K562 (cell line): ENCODE results near the gene SHB. TPM values are rescaled to one million over a fixed set of nuclear protein-coding genes. Genes with fewer than 3 reads are reported as not detected.

Experiments
- ATAC-seq: fragments of 200-7000 bp; cut with Tn5 transposase; 3 replicates; pipeline ENCODE4 v1.9.1; 2020; ENCODE audit warnings: moderate library complexity
- BruUV-seq: library from RNA; stranded (reverse); fragments of 400-500 nt; replicated peaks from 2 replicates; lab custom pipeline; 2021; lab: Mats Ljungman, UMichigan
- CTCF ChIA-PET: fragments of 300-600 bp; formaldehyde crosslinking; extraction: SDS; loops from one replicate; lab custom pipeline; 2021; ENCODE audit warnings: low intra/inter-chr PET ratio; lab: Yijun Ruan, JAX
- POLR2A ChIA-PET: fragments of 300-600, 350-650 bp; sonication (Branson Sonifier 250); formaldehyde crosslinking; extraction: SDS; loops from one replicate; lab custom pipeline; 2021; ENCODE audit warnings: antibody characterized with exemption, inconsistent platforms; lab: Yijun Ruan, JAX
- DNase-seq, 4 experiments: peaks; one replicate each; pipeline versions ENCODE4 v3.0.0 to v3.0.0-alpha.2; 2011 to 2018; ENCODE audit warnings: low spot score in 3 of 4, mixed read lengths in 3 of 4; ENCODE audit errors: extremely low read depth in 1 of 4
- FAIRE-seq: peaks from 2 replicates; lab custom pipeline; 2011; peaks lifted over from hg19 to GRCh38; lab: Jason Lieb, UNC
- H2AFZ ChIP-seq: 2 replicates; pipeline ENCODE4 v1.6.0; 2011; ENCODE audit warnings: low read depth, low read length, control low read depth, inconsistent platforms
- H3K27ac ChIP-seq: fragments of 200-600 bp; 3 replicates; pipeline ENCODE4 v1.8.0; 2011; ENCODE audit warnings: low read depth, mild to moderate bottlenecking, control low read depth, inconsistent platforms, low read length, moderate library complexity, mixed read lengths; ENCODE audit errors: extremely low read depth
- H3K27me3 ChIP-seq, 2 experiments: fragments of 300-600 bp in 1 of 2; 2 replicates in 1 of 2; 3 replicates in 1 of 2; pipeline versions ENCODE4 v1.6.0 to v1.8.0; 2011; ENCODE audit warnings: inconsistent platforms in 2 of 2, low read length in 2 of 2, mild to moderate bottlenecking in 1 of 2, mixed read lengths in 1 of 2, moderate library complexity in 1 of 2; ENCODE audit not compliant: control insufficient read depth in 2 of 2, insufficient read depth in 2 of 2
- H3K36me3 ChIP-seq: fragments of 300-600 bp; 3 replicates; pipeline ENCODE4 v1.8.0; 2011; ENCODE audit warnings: mild to moderate bottlenecking, low read length, inconsistent platforms; ENCODE audit not compliant: control insufficient read depth, insufficient read depth
- H3K4me1 ChIP-seq, 2 experiments: fragments of 200-600 bp in 1 of 2; replicated peaks in 1 of 2; 2 replicates in 1 of 2; 3 replicates in 1 of 2; pipeline versions ENCODE4 v1.5.1 to v1.8.0; 2011; ENCODE audit warnings: inconsistent platforms in 2 of 2, low read length in 2 of 2, mild to moderate bottlenecking in 1 of 2, mixed read lengths in 1 of 2, moderate library complexity in 1 of 2; ENCODE audit not compliant: control insufficient read depth in 2 of 2, insufficient read depth in 2 of 2
- H3K4me2 ChIP-seq: 2 replicates; pipeline ENCODE4 v1.6.1; 2011; ENCODE audit warnings: low read length, control low read depth, inconsistent platforms, mixed read lengths; ENCODE audit not compliant: insufficient read depth
- H3K4me3 ChIP-seq: fragments of 200-600 bp; sonication (generic), shearing (Covaris generic); 2 replicates; pipeline ENCODE4 v1.5.1; 2016; ENCODE audit warnings: control low read depth, inconsistent platforms
- H3K79me2 ChIP-seq: fragments of 200-600 bp; 3 replicates; pipeline ENCODE4 v1.8.0; 2011; ENCODE audit warnings: low read length, inconsistent platforms; ENCODE audit not compliant: control insufficient read depth, insufficient read depth
- H3K9ac ChIP-seq, 2 experiments: 2 replicates each; pipeline versions ENCODE4 v1.6.0 to v1.6.1; 2011; ENCODE audit warnings: low read depth in 2 of 2, low read length in 2 of 2, control low read depth in 1 of 2, inconsistent platforms in 1 of 2, mild to moderate bottlenecking in 1 of 2, mixed read lengths in 1 of 2; ENCODE audit not compliant: insufficient read depth in 1 of 2
- H3K9me1 ChIP-seq: one replicate; pipeline ENCODE4 v1.6.0; 2011; ENCODE audit warnings: inconsistent platforms, mild to moderate bottlenecking, low read length, moderate library complexity; ENCODE audit not compliant: control insufficient read depth, insufficient read depth
- H3K9me3 ChIP-seq: replicated peaks from 2 replicates; pipeline ENCODE4 v1.5.1; 2011; ENCODE audit warnings: low read depth, low read length, inconsistent platforms; ENCODE audit not compliant: control insufficient read depth, insufficient read depth
- H4K20me1 ChIP-seq: replicated peaks from 2 replicates; pipeline ENCODE4 v1.6.1; 2011; ENCODE audit warnings: low read length, inconsistent platforms, mixed read lengths; ENCODE audit not compliant: control insufficient read depth, insufficient read depth
- GTF2E2 ChIP-seq: fragments of 200-800 bp; sonication (Bioruptor generic); IDR thresholded peaks from 2 replicates; pipeline ENCODE4 v1.6.1; 2016; ENCODE audit warnings: missing genetic modification characterization, missing compliant biosample characterization
- HNRNPUL1 ChIP-seq: fragments of 200-400 bp; formaldehyde crosslinking; IDR thresholded peaks from 2 replicates; pipeline ENCODE4 v1.6.1; 2017; ENCODE audit warnings: low read length
- NCOA6 ChIP-seq: fragments of 450-650 bp; IDR thresholded peaks from 2 replicates; pipeline ENCODE4 v1.6.1; 2017; ENCODE audit warnings: mild to moderate bottlenecking
- STAT5B ChIP-seq: fragments of 250-450 bp; sonication (Bioruptor Pico); IDR thresholded peaks from 2 replicates; pipeline ENCODE4 v1.8.0; 2021; ENCODE audit warnings: mild to moderate bottlenecking, inconsistent platforms
- SUPT5H ChIP-seq: fragments of 450-650 bp; IDR thresholded peaks from 2 replicates; pipeline ENCODE4 v1.6.1; 2016
- THRAP3 ChIP-seq: fragments of 450-650 bp; IDR thresholded peaks from 2 replicates; pipeline ENCODE4 v1.6.1; 2016; ENCODE audit warnings: mild to moderate bottlenecking, inconsistent platforms, borderline replicate concordance
- ZNF146 ChIP-seq: IDR thresholded peaks from one replicate; pipeline ENCODE4 v1.6.1; 2018; ENCODE audit warnings: missing compliant biosample characterization; ENCODE audit not compliant: unreplicated experiment
- ZNF217 ChIP-seq: sonication (generic); formaldehyde crosslinking; IDR thresholded peaks from 2 replicates; pipeline ENCODE4 v1.8.0; 2022; ENCODE audit warnings: mild to moderate bottlenecking, missing genetic modification reagents
- WGBS: fragments of 100-300 bp; shearing (Covaris generic); methylation state at CpG from one replicate; pipeline ENCODE4 v1.1.6; 2016; ENCODE audit warnings: low coverage, mixed read lengths; ENCODE audit not compliant: insufficient coverage; ENCODE audit errors: missing lambda C conversion rate; 5-methylcytosine and 5-hydroxymethylcytosine counted together
- in situ Hi-C: fragments of 300-500 bp; cut with MboI; formaldehyde crosslinking; loops from 4 replicates; pipeline ENCODE4 v1.15.0; 2018; ENCODE audit warnings: inconsistent platforms, mixed read lengths
- intact Hi-C: fragments of 100-400 bp; cut with micrococcal nuclease; formaldehyde crosslinking; loops from 2 replicates; pipeline ENCODE4 v1.14.2; 2022
- polyA plus RNA-seq, 8 experiments: library from polyadenylated mRNA; depleted of rRNA in 4 of 8; stranded (reverse) in 5 of 8; unstranded in 3 of 8; fragments of >200 nt; fragmentation: Nextera tagmentation in 2 of 8; fragmentation: Illumina TruSeq in 1 of 8; extraction: Ambion mirVana in 2 of 8; extraction: Trizol in 1 of 8; gene quantifications; 2 replicates each; pipeline versions ENCODE4 v1.2.1 to v1.2.3, GENCODE V29; 2011 to 2014; ENCODE audit warnings: inconsistent platforms in 1 of 8, missing spikeins in 1 of 8
- total RNA-seq, 7 experiments: library from RNA; depleted of rRNA in 6 of 7; stranded (reverse); fragments of >200 nt in 6 of 7; fragmentation: Illumina TruSeq in 2 of 7; extraction: Trizol in 2 of 7; gene quantifications; 2 replicates each; pipeline versions ENCODE4 v1.2.1 to v1.2.3, GENCODE V29; 2011 to 2021; ENCODE audit warnings: low replicate concordance in 1 of 7

Gene SHB
- total and polyA plus RNA-seq, 9 of the 15 experiments (the other 6 are each of a cell fraction or from before 2014, with no cell fraction given) = 0.78 to 16.0 (median 5.3) TPM

- TF ChIP-seq THRAP3 (no peak), SUPT5H (no peak), HNRNPUL1 (no peak), ZNF146 (CRISPR knock-in tag) (no peak)
Measured at GRCh38 chr9:38096238-38096805, 27.3 kb upstream of the SHB start (continued).

- H3K79me2 ChIP-seq = no peaks in the 10 kb centered on the region
- DNase-seq (no peak), ATAC-seq (no peak), FAIRE-seq (no peak)
- no peaks in the 10 kb centered on the region for H3K9me1 ChIP-seq
- 25% methylated on average over 4 of the region's 4 CpGs for WGBS
- H4K20me1 ChIP-seq = no peaks in the 10 kb centered on the region
- no peak overlapping the region; the same call in 1 of the 2 replicates for H2AFZ ChIP-seq
- peaks cover 0 to 2% of the 10 kb centered on the region in 2 experiments; a peak in 3 of 5 replicates for H3K27me3 ChIP-seq
- no peaks in the 10 kb centered on the region for H3K4me1 ChIP-seq
- no TSS peak for BruUV-seq
- H3K4me2 ChIP-seq = no peak overlapping the region
- H3K36me3 ChIP-seq = no peaks in the 10 kb centered on the region
- intact Hi-C loops = no loop called here
- no peak for TF ChIP-seq NCOA6
- TF ChIP-seq GTF2E2 (tag) = no peak
- TF ChIP-seq ZNF217 = no peak
- TF ChIP-seq STAT5B (CRISPR knock-in tag) = no peak
- no peaks in the 10 kb centered on the region for H3K9me3 ChIP-seq
- no peak overlapping the region for H3K9ac ChIP-seq
- in situ Hi-C loops = no loop called here
- POLR2A ChIA-PET = interaction anchor here (1.0 kb wide), 1 partner anchor 10 kb away, joined by 3 read pairs; no protein-coding TSS in a partner anchor
- no peak overlapping the region for H3K4me3 ChIP-seq
- CTCF ChIA-PET = no interaction called here
- no peak overlapping the region for H3K27ac ChIP-seq
Measured at GRCh38 chr9:38094165-38094564, 25.1 kb upstream of the SHB start.
